Lung (tissue), 12 donors: ENCODE measurements around the gene ZNF175. TPM values are rescaled to one million over a fixed set of nuclear protein-coding genes. Genes with fewer than 3 reads are reported as not detected.

ENCODE experiments used
- ATAC-seq: fragments of 200-7000 bp; cut with Tn5 transposase; one replicate; pipeline ENCODE4 v1.9.1; 2020; ENCODE audit warnings: moderate number of reproducible peaks; ENCODE audit not compliant: insufficient read depth, low FRiP score
- DNase-seq, 3 donors: peaks; one replicate each; pipeline ENCODE4 v3.0.0-alpha.2; 2013 to 2017
- H3K27ac ChIP-seq, 2 donors: one replicate each; pipeline ENCODE4 v1.5.1; 2013; ENCODE audit warnings: mild to moderate bottlenecking in 2 of 2, moderate library complexity in 2 of 2, control low read depth in 1 of 2, inconsistent platforms in 1 of 2, low read depth in 1 of 2, low read length in 1 of 2
- H3K27me3 ChIP-seq, 3 donors: one replicate each; pipeline ENCODE4 v1.5.1; 2013; ENCODE audit warnings: low read length in 2 of 3; ENCODE audit not compliant: control insufficient read depth in 3 of 3, insufficient read depth in 3 of 3
- H3K36me3 ChIP-seq, 4 donors: one replicate each; pipeline ENCODE4 v1.5.1; 2013; ENCODE audit warnings: low read length in 4 of 4, mild to moderate bottlenecking in 1 of 4, moderate library complexity in 1 of 4; ENCODE audit not compliant: control insufficient read depth in 4 of 4, insufficient read depth in 4 of 4
- H3K4me1 ChIP-seq, 5 donors: one replicate each; pipeline ENCODE4 v1.5.1; 2013; ENCODE audit warnings: low read length in 5 of 5, mild to moderate bottlenecking in 2 of 5, moderate library complexity in 1 of 5; ENCODE audit not compliant: control insufficient read depth in 5 of 5, insufficient read depth in 5 of 5
- H3K4me3 ChIP-seq: one replicate; pipeline ENCODE4 v1.5.1; 2013; ENCODE audit warnings: mild to moderate bottlenecking, control low read depth, moderate library complexity
- H3K9ac ChIP-seq, 2 donors: one replicate each; pipeline ENCODE4 v1.5.1; 2013; ENCODE audit warnings: low read length in 2 of 2, control low read depth in 1 of 2; ENCODE audit not compliant: insufficient read depth in 1 of 2
- H3K9me3 ChIP-seq, 4 donors: one replicate each; pipeline ENCODE4 v1.5.1; 2013; ENCODE audit warnings: low read length in 3 of 4, mild to moderate bottlenecking in 1 of 4, moderate library complexity in 1 of 4; ENCODE audit not compliant: control insufficient read depth in 4 of 4, insufficient read depth in 3 of 4
- WGBS, 2 donors: extraction: QIAGEN DNeasy Blood & Tissue Kit; methylation state at CpG; one replicate each; pipeline ENCODE4 v1.1.7; 2013; 5-methylcytosine and 5-hydroxymethylcytosine counted together
- polyA plus RNA-seq, 2 donors: library from polyadenylated mRNA; stranded (reverse); fragments of 200-250 nt; gene quantifications; one replicate each; pipeline ENCODE4 v1.2.1, GENCODE V29; 2013
- total RNA-seq, 2 donors: library from RNA; depleted of rRNA in 1 of 2; stranded (reverse); fragments of >200 nt in 1 of 2; gene quantifications; one replicate each; pipeline ENCODE4 v1.2.1, GENCODE V29; 2014 to 2021
- TF ChIP-seq, protein P1 (sequence below): IDR thresholded peaks from 2 replicates; pipeline ENCODE4 v1.5.1; 2012; ENCODE audit warnings: mild to moderate bottlenecking; ENCODE audit errors: control extremely low read depth, extremely low read depth
- donor health status: control.
- donor health status: control.
- donor health status: Bipolar disorder and iron deficiency.
- donor health status: healthy.
- donor health status: DM: yes; HTN: yes; CAD: no.

The ZNF175 gene
- total and polyA plus RNA-seq, 4 donors = 2.5 to 11.4 (median 5.9) TPM

DNA sequence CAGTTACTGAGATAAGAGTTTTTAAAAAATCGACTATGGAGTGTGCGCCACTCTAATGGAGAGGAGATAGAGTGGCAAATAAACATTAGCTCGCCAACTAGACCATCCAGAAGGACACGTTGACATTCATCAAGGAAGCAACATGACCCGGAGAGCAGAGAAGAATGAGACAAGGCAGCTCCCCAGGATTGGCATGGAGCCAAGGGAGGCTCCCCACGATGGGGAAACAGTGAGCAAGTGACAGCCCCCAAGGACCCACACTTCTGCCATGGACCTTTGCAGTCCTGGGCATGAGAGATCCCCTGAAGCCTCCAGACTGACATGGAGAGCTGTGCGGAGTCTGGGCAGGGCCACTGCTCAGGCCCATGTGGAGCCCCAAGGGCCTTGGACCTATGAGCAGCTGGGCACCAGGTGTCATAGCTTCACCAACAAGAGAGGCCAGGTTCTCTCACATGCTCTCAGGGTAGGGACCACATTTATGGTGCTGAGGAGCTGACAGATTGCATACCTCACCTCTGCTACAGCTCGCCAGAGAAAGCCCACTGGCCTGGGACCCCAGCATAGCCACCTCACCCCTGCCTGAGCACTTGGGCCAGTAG, 46.3 kb upstream of the ZNF175 start:
- TF ChIP-seq, protein P1, sequence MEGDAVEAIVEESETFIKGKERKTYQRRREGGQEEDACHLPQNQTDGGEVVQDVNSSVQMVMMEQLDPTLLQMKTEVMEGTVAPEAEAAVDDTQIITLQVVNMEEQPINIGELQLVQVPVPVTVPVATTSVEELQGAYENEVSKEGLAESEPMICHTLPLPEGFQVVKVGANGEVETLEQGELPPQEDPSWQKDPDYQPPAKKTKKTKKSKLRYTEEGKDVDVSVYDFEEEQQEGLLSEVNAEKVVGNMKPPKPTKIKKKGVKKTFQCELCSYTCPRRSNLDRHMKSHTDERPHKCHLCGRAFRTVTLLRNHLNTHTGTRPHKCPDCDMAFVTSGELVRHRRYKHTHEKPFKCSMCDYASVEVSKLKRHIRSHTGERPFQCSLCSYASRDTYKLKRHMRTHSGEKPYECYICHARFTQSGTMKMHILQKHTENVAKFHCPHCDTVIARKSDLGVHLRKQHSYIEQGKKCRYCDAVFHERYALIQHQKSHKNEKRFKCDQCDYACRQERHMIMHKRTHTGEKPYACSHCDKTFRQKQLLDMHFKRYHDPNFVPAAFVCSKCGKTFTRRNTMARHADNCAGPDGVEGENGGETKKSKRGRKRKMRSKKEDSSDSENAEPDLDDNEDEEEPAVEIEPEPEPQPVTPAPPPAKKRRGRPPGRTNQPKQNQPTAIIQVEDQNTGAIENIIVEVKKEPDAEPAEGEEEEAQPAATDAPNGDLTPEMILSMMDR = no peak
- H3K36me3 ChIP-seq = no peaks in the 10 kb centered on the region
- H3K4me3 ChIP-seq = no peak overlapping the region
- H3K9ac ChIP-seq = no peak overlapping the region
- peaks cover 0 to 3% (median 0%) of the 10 kb centered on the region in 3 donors for H3K27me3 ChIP-seq
- no peak for ATAC-seq
- WGBS, 2 donors = 61 to 79% methylated on average over 8 of the region's 8 CpGs
- H3K27ac ChIP-seq = no peak overlapping the region
- no peak for DNase-seq
- H3K4me1 ChIP-seq = no peaks in the 10 kb centered on the region
- no peaks in the 10 kb centered on the region for H3K9me3 ChIP-seq

DNA sequence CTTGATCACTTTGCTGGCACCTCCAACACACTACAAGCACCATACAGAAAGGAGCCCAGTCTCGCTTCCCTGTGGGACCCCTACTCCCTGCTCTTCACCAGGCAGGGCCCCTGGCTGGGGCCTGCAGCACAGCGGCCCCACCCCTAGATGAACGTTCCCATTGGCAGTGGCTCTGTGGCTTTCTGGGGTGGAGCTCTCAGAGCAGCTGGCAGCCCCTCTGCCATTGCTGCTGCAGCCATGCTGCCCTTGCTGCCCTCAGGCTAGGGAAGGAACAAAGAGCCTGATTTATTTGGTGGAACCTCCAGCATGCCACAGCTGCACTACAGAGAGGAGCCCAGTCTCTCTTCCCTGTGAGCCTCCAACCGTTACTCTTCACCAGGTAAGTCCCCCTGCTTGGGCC, 45.4 kb upstream of the ZNF175 start:
- H3K27me3 ChIP-seq = peaks cover 0 to 3% (median 0%) of the 10 kb centered on the region in 3 donors
- TF ChIP-seq, protein P1 = no peak
- 51 to 53% methylated on average over 4 of the region's 4 CpGs for WGBS, 2 donors
- no peak for DNase-seq
- H3K4me1 ChIP-seq = no peaks in the 10 kb centered on the region
- H3K9ac ChIP-seq = no peak overlapping the region
- ATAC-seq = no peak
- no peaks in the 10 kb centered on the region for H3K9me3 ChIP-seq
- H3K36me3 ChIP-seq = no peaks in the 10 kb centered on the region
- H3K4me3 ChIP-seq = no peak overlapping the region
- no peak overlapping the region for H3K27ac ChIP-seq

DNA sequence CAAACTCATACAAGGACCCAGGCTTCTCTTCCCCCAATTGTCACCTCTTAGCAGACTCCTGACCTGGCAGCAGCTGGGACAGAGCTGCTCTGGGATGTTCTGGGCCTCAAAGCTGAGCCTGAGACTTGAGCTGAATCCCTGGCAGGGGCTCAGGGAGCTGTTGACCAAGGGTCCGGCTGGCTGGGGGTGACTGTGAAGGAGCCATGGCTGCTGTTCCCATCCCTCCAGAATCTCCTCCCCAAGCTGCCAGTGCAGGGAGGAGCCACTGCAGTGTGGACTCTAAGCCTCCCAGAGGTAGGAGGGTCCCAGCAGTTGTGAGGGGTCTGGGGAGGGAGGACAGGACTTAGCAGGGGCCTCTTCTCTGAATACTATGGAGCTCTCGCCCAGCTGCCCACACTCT, 41.8 kb upstream of the ZNF175 start:
- DNase-seq = no peak
- Histone ChIP-seq H3K36me3 (no peaks in the 10 kb centered on the region), H3K9ac (no peak overlapping the region), H3K27me3 (peaks cover 0 to 19% (median 4%) of the 10 kb centered on the region in 3 donors), H3K9me3 (no peaks in the 10 kb centered on the region), H3K4me3 (no peak overlapping the region), H3K27ac (no peak overlapping the region), H3K4me1 (no peaks in the 10 kb centered on the region)
- WGBS, 2 donors = 77 to 83% methylated on average over 2 of the region's 2 CpGs
- no peak for ATAC-seq
- TF ChIP-seq, protein P1 = no peak

DNA sequence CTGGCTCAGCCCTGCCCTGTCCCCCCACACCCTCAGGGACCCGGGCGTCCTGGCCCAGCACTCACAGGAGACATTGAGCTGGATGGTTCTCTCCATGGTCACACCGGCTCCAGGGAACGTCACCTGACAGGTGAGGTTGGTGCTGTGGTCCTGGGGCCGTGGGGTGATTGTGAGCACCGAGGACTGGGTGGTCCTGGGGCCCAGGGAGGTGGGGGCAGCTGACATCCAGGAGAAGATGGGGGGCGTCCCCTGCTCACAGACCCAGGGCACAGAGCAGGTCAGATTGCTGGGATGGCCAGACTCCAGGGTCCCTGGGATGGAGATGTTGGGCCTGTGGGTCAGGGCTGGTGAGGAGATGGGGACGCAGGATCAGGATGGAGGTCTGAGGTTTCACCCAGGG, 40.5 kb upstream of the ZNF175 start:
- no peak for ATAC-seq
- Histone ChIP-seq H3K4me3 (no peak overlapping the region), H3K9ac (no peak overlapping the region), H3K36me3 (no peaks in the 10 kb centered on the region), H3K9me3 (no peaks in the 10 kb centered on the region), H3K27ac (no peak overlapping the region), H3K4me1 (no peaks in the 10 kb centered on the region), H3K27me3 (peaks cover 0 to 19% (median 4%) of the 10 kb centered on the region in 3 donors)
- WGBS, 2 donors = 82 to 92% methylated on average over 8 of the region's 8 CpGs
- TF ChIP-seq, protein P1 = no peak
- no peak for DNase-seq
